Cerebellar nuclear complex (tissue), 1 donor: ENCODE data around the gene SHISAL1.

Experiments
- DNase-seq, 2 experiments: peaks; one replicate each; lab custom pipeline; 2025; lab: John Stamatoyannopoulos, UW

SHISAL1 gene

DNA sequence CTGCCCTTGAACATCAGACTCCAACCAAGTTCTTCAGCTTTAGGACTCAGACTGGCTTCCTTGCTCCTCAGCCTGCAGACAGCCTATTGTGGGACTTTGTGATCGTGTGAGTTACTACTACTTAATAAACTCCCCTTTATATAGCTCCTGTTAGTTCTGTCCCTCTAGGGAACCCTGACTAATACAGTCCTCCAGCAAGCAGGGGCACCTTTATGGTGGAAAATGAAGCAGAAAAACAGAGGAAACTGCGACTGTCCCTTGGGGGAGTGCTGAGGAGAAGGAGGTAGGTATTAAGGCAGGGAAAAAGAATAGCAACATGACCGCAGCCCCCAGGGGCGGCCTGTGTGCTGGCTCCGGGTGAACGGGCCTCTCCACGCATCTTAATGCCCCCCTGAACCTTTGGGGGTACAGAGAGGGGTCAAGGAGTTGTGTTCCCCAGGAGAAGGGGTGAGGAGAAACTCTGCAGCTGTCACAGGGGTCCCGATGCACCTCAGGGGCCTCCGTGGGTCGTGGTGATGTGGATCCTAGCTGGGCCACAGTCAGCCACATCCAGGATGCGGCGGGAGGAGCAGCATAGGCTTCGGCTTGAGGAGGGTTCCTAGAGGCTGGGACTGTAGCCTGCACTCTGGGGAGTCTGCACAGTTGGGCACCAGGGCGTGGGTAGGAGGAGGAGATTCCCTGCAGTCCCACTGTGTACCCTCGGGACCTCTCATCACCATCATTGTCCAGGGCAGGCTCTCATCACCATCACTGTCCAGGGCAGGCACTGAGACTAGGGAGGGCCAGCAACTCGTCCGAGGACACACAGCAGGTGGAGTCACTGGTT is 34.3 kb downstream of the SHISAL1 start:
- DNase-seq = no peak

DNA sequence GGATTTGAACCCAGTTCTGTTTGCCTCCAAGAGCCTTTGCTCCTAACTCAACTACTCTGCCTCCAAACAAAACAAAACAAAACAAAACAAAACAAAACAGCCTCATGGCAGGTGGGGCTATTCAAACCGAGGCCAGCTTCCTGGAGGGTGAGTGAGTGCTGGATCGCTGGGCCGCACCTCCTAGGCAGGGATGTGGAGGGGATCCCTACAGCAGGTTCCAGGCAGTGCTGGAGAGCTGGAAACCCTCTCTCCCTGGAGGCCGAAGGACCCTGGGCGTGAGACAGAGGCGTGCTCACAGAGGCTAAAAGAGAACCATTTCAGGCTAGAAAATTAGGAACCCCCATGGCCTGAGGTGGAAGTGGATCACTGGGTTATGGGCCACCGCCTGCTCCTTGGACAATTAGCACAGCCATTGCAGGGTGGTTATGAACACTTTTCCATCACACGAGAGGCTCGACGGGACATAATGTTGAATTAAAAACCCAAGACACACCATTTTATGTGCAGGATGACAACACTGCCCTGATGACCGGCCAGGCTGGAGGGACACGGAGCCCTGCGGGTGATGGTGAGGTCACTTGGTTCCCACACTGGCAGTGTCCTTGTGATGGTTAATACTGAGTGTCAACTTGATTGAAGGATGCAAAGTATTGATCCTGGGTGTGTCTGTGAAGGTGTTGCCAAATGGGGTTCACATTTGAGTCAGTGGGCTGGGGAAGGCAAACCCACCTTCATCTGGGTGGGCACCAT is 35.2 kb downstream of the SHISAL1 start:
- no peak for DNase-seq

DNA sequence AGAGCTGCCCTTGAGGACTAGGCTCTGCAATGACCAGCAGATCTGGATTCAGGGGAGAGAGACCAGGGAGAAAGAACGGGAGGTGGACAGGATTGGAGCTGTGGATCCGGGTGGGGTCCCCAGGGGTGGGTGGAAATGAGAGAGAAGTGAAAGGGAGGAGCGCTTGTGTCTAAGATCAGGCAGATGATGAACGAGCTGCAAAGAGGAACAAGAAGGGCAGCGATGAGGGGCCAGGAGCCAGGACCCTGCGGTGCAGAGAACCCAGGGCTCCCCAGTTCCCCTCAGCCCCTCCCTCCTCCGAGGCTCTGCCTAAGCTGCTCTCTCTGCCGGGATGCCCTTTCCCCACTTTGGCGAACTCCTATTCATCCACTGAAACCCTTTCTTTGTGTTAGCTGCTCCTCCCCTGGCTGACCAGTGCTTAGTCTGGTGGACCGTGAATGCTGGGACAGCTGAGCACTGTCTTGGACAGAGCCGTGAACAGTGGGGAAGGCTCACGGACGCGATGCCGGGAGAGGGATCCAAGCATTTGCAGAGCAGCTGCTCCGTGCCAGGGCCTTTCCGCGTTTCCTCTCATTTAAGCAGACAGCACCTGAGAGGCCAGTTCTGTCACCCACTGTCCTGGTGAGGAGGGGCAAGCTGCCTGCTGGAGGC is 35.9 kb downstream of the SHISAL1 start:
- no peak for DNase-seq

DNA sequence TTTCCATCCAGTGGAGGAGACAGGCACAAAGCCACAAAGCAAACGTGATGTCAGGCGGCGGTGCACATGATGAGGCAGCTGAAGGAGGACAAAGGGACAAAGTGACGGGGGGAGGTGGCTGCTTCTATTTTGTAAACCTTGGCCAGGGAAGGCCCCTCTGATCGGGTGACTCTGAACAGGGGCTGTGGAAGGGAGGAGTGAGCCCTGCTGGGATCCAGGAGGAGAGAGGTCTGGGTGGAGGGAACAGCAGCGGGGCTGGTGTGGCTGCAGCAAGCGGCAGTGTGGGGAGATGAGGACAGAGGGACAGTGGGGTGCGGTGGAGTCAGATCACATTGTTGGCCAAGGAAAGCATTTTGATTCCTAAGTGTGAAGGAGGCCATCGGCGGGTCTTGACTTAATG is 36.7 kb downstream of the SHISAL1 start:
- DNase-seq = no peak

DNA sequence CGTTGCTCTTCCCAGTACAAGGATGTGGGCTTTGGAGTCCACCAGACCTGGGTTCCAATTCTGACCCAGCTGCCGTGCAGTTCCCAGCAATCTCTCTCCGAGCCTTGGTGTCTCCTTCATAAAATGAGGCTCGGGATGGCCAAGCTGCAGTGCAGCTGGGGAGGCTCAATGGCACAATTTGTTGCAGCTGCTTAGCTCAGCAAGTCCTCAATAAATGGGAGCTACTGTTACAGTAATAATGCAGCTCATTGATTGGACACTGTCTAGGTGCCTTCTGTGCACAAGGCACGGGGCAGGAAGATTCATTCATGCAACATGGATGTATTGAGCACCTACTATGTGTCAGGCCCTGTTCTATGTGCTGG is 37.1 kb downstream of the SHISAL1 start:
- DNase-seq = no peak

DNA sequence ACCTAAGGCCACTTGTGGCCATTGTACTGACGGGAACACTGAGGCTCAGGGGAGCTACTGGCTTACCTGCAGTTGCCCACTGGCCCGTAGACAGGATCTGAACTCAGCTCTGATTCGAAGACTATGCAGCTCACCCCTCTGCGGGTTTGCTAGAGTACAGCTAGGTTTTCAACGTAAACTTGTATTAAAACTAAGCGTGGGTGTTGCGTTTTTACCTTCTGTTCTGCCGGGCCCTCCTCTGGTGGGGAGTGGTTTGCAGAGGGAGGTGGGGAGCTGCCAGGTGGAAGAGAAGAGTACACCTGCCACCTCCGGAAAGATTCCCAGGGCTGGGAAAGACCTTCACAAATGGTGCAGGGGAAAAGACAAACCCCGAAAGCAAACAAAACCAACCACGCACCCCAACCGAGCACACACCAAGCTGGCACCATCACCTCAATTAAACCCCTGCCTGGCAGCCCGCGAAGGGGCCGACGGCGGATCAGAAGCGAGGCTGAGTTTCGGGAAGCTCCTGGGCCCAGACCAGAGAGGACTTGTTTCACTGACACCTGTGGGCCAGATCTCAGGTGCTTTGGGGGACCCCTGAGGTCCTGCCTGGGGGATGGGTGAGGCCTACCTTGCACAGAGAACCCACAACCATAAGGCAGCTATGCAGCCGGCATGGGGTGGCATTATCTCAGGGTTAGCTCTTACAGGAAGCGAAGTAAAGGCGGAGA is 37.7 kb downstream of the SHISAL1 start:
- DNase-seq = no peak

DNA sequence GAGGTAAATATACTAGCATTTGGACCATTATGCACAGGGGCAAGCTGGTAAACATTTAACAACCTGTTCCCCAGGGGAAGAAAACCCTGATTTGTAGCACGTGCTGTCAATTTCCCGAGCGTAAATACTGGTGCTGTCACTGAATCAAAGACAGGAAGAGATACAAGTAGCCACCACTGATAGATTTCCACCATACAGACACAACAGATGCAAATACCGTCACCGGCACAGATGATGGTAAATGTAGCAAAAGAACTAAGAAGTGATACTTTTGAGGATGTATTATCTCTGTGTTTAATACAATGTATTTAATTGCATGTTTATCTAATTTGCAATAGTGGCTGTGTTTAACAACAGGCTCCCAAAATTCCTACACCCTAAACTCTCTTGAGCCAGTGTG is 39.6 kb downstream of the SHISAL1 start:
- no peak for DNase-seq

DNA sequence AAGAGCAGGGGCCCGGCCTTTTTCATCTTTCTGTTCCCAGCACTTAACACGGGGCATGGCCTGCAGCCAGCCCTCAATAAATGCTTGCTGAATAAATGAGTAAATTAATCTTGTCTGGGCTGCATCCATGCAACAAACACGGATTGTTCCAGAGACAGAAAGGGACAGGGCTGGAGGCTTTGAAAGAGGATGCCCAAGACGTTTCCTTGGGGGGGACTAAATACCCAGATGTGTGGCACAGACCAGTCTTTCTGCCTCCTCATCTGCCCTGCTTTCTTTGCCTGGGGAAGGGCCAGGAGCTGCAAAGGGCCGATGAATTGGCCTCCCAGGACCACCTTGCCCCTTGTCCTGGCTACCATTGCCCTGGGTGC is 40.4 kb downstream of the SHISAL1 start:
- no peak for DNase-seq

DNA sequence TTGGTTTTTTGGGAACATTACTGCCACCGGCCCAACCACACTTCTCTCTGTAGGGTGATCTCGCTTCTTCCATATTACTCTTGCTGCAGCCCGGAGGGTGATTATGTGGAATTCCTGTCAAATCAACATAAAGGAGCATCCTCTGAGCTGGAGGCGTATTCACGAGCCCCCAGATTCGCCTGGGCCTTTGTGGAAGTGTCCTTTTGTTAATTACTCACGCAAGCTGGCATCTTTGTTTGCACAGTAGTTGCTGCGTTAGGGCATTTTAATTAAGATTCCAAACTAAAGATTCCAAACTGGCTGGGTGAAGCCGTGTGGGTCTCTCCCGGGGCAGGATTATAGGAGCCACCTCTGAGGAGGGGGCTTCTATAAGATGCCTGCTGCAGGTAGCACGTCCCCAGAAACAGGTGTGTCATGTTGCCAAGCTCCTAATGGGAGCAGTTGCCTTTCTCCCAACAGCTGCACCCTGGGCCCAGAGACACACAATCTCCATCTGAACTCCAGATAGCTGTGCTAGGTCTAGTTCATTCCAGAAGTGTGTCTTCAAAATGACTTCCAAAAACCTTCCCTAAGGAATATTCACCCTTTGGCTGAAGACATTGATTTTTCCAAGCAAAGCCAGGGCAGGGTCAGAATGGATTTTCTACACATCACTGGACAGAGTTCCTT is 40.9 kb downstream of the SHISAL1 start:
- no peak for DNase-seq

DNA sequence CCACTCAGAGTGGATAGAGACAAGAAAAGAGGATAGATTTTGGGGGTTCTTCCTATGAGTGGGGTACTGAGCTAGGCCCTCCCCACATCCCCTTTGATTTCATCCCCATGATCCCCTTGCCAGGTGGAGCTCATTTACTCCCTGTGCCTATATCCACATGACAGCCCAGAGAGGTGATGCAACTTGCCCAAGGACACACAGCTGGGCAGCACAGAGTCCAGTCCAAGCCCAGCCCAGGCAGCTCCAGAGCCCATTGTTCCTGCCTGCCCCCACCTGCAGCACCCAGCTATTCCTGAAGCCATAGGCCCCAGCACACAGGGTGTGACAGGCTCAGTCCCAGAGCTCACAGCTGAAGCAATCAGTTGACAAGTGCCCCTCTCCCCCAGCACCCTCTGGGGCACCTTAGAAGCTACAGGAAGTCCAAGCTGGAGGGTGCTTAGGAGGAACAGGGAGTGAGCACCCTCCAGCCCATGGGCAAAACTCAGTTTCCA is 41.7 kb downstream of the SHISAL1 start:
- DNase-seq = no peak

DNA sequence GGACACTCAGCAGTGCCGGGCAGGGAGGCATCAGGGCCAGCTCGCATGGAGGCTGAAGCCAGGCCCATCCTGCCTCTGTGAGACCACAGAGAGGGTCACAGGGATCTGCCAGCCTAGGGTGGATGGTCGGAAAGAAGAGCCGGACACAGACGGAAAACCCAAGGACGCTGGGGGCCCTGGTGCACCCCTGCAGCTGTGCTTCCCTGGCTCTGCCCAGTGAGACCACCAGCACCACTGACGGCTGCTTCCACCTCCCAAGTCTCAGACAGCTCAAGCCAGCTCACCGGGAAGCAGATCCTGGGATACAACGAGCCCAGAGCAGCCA is 42.2 kb downstream of the SHISAL1 start:
- no peak for DNase-seq

DNA sequence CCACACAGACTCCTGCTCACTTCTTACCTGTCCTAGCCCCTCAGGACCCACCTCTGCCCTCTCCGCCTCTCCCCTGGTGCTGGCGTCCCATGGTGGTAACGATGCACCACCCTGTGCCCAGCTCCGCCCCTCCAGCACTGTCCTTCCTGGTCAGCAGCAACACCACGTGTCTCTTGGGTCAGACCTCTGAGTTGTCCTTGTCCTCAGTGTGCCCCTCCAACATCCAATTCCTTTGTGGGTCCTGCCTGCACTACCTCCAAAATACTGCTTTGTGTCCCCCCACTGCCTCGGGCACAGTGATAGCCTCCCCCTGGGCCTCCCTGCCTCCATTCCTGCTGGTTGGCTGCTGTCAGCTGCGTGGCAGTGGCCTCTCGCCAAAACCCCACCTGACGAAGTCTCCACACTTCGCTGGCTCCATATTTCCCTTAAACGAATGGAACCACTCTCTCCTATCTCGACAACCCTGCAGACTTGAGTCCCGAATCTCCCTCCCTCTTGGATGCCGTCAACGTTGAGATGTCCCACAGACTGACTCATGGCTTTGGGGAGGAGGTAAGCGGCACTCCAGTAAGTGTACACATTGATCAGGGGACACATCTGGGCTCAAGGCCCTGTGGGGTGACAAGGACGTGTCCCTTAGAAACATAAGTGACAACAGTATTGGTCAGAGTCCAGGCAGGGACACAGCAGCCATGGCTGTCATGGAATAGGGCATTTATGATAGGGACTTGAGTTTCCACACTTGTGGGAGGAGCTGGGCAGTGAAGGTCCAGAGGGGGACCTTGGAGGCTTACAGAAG is 42.8 kb downstream of the SHISAL1 start:
- DNase-seq = no peak

DNA sequence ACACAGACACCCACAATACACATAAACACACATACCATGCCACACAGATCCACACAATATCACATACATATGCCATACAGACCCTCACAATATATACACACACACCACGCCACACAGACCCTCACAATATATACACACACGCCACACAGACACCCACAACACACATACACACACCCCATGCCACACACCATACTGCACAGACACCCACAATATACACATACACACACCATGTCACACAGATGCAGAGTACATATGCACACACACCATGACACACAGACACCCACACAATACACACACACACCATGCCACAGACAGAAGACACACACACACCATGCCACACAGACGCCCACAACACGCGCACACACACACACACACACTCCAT is 43.6 kb downstream of the SHISAL1 start:
- DNase-seq = no peak

DNA sequence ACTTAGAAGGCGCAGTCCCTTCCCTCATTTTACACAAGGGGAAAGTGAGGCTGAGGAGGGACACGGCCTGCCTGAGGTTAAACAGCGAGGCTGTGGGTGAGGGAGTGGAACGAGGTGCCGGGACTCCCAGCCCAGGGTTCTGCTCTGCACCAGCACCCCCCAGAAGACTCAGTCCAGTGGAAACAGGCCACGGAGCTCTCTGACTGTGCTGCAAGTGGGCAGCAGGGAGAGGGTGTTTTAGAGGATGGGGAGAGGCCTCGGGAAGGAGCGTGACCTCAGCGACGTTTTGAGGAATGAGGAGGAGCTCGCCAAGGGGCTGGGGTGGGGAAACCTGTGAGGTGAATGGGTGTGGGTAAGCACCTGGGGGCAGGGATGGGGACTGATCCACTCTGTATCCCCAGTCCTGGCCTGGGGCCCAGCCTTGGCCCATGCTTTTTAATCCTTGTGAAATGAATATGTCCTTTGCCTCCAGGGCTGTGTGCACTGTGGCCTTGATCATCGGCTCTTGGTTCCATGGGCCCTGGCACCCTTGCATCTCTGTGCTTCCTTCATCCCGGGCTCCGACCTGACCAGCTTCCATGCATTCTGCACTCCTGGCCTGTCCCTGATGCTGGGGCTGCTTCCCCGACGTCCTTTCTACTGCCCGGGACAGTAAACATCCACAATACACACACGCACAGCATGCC is 44.2 kb downstream of the SHISAL1 start:
- no peak for DNase-seq

DNA sequence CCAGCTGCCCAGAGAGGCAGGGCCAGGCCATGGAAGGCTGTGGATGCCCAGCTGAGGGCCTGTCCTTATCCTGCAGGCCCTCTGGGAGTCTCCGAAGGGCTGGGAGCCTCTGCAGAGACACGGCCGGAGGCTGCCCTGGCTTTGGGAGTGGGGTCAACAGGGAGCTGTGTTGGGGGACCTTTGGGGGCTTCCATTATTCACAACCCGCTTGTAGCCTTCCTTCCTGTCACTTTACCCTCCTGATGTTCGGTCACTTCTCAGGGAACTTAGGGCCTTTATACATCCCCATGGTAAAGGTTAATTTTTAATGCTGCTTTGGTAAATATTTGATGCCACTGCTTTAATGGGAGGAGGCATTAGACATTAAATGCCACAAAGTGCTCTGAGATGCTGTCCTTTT is 44.9 kb downstream of the SHISAL1 start:
- no peak for DNase-seq

DNA sequence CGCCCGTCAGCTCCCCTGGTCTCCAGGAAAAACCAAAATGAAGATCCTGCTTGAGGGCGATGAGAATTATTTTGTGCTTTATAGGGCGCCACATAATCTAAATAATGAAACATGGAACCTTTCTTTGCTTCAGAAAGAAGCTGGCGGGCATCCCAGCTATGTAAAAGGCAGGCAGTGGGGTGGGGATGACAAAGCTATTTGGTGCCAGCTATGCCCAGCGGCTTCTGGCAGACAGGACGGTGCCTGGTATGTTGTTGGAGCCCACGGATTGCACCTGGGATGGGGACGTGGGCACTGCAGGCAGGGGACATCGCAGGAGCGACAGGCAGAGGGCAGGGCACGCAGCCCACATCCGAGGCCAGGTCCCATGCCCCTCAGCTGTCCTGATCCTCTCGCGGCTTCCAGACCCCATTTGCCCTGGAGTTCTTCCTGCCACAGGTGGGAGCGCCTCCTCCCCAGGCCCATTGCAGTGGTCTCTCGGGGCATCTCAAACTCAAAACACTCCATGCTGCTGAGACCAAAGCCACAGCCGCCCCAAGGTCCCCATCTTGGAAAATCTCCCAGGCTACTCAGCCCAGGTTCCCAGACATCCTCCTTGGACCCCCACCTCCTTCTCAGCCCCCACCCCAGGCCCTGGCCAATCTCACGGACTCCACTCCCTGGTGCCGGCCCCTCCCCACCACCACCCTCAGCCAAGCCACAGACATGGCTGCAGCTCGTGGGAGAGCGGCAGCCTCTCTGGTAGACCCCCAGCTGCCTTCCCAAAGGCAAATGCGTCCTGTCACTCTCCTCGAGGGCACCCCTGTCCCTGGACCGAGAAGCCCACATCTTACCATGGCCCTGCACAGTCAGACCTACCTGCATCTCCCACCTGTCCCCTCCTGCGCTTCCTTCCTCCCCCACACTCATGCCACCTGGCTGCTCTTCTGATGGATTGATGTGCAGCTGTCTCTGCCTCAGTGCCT is 45.7 kb downstream of the SHISAL1 start:
- no peak for DNase-seq

DNA sequence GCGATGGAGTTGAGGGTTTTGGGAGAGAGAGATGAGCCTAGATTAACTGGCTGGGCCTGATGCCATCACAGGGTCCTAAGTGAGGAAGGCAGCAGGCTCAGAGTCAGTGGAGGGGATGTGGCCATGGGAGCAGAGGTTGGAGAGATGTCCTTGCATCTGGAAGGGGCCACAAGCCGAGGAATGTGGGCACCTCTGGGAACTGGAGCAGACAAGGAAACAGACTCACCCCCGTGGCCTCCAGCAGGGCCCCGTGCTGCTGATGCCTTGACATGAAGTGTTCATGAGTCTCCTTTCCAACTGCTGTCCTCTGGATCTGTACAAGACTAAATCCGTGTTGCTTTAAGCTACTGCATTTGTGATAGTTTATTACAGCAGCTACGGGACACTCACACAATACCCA is 49.2 kb downstream of the SHISAL1 start:
- DNase-seq = no peak

DNA sequence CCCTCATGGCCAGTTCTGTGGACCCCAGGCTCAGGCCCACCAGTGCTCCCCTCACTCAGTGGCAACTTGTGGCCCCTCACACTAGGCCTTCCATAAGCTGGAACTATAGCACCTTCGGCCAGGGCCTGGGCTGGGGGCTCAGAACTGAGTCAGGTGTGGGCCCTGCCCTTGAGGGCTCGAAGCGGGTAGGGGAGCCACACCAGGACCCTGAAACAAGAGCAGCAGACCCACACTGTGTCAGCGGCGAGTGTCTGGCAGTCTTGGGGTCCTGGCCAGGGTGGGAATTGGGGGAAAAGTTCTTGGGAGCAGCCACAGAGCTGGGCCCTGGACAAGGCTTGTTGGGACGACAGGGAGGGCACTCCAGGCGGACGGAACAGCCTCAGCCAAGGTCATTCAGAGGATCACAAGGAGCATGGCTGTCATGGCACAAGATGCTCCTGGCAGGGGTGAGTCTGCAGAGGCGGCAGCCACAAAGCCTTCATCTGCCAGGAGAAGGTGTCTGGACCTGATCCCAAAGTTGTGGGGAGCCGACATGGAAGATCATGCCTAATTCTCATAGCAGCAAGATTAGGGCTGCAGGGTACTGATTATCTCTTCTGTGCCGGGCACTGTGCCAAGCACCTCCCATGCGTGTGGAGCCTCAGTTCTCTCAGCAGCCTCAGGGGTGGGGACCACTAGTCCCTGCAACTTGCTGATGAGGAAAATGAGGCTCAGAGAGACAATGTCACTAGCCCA is 50.7 kb downstream of the SHISAL1 start:
- no peak for DNase-seq
